Measurements from ENCODE around the gene ZNF689.
A peak's percentile ranks its signal among the peaks of the same experiment; 100 is the strongest.

The ZNF689 gene

GRCh38 chr16:30566531-30566930, 43.7 kb downstream of the ZNF689 start:
- peak overlapping the region; percentile 89 for H3K27ac Mint-ChIP-seq
- no peak overlapping the region for H3K4me3 Mint-ChIP-seq
- no peaks in the 10 kb centered on the region for H3K9me3 Mint-ChIP-seq
- H3K4me1 Mint-ChIP-seq (ENCODE audit: low read depth), result peaks cover 43% of the 10 kb centered on the region
- H3K27me3 Mint-ChIP-seq, result no peaks in the 10 kb centered on the region
- no peaks in the 10 kb centered on the region for H3K36me3 Mint-ChIP-seq (ENCODE audit: low read depth)

- Mint-ChIP-seq H3K4me1 (ENCODE audit: low read depth) (peaks cover 46% of the 10 kb centered on the region), H3K27me3 (no peaks in the 10 kb centered on the region), H3K36me3 (ENCODE audit: low read depth) (no peaks in the 10 kb centered on the region), H3K27ac (no peak overlapping the region), H3K9me3 (no peaks in the 10 kb centered on the region), H3K4me3 (no peak overlapping the region)
Observed at GRCh38 chr16:30565984-30566383, 44.2 kb downstream of the ZNF689 start.

- no peaks in the 10 kb centered on the region for H3K9me3 Mint-ChIP-seq
- H3K4me1 Mint-ChIP-seq (ENCODE audit: low read depth), result peaks cover 45% of the 10 kb centered on the region
- H3K27ac Mint-ChIP-seq, result no peak overlapping the region
- H3K27me3 Mint-ChIP-seq, result no peaks in the 10 kb centered on the region
- no peaks in the 10 kb centered on the region for H3K36me3 Mint-ChIP-seq (ENCODE audit: low read depth)
- no peak overlapping the region for H3K4me3 Mint-ChIP-seq
Observed at GRCh38 chr16:30565526-30565925, 44.7 kb downstream of the ZNF689 start.

- no peaks in the 10 kb centered on the region for H3K9me3 Mint-ChIP-seq
- H3K27me3 Mint-ChIP-seq, result no peaks in the 10 kb centered on the region
- peak overlapping the region; percentile 79 for H3K4me3 Mint-ChIP-seq
- H3K36me3 Mint-ChIP-seq (ENCODE audit: low read depth), result no peaks in the 10 kb centered on the region
- peaks cover 32% of the 10 kb centered on the region for H3K4me1 Mint-ChIP-seq (ENCODE audit: low read depth)
- H3K27ac Mint-ChIP-seq, result peak overlapping the region; percentile 76
Observed at GRCh38 chr16:30562021-30562420, 48.2 kb downstream of the ZNF689 start.

DNA sequence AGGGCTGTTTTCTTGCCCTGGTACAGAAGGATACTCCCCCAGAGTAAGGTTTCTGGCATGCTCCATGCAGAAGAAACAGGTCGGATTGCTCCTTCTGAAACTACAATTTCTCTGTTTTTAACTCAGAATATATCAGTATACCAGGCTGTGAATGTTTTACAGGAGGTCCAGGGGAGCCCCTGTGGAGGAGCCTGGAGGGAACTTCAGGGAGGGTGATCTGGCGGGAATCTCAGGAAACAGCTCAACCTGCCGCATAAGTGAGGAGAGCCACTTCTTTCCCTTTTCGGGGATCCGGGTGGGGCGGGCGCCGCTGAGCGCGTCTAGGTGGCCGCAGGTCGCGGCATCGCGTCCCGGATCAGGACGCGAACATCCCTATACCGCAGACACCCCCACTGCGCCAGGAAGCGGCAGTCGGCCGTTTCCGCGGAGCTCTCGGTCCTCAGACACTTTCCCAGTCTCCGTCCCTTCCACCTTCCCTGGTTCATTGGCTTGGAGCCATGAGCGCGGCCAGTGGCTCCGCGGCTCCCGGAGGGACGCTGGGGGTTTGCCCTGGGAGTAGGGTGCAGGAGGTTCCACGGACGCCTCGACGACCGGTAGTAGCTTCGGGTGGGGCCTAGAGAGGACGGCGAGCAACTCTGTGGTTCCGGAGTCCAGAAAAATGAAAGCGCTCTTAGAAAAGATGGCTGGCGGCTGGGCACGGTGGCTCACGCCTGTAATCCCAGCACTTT, 48.9 kb downstream of the ZNF689 start:
- peak overlapping the region; percentile 79 for H3K4me3 Mint-ChIP-seq
- peaks cover 2% of the 10 kb centered on the region for H3K36me3 Mint-ChIP-seq (ENCODE audit: low read depth)
- peak overlapping the region; percentile 76 for H3K27ac Mint-ChIP-seq
- H3K4me1 Mint-ChIP-seq (ENCODE audit: low read depth), result peaks cover 29% of the 10 kb centered on the region
- no peaks in the 10 kb centered on the region for H3K9me3 Mint-ChIP-seq
- H3K27me3 Mint-ChIP-seq, result no peaks in the 10 kb centered on the region

DNA sequence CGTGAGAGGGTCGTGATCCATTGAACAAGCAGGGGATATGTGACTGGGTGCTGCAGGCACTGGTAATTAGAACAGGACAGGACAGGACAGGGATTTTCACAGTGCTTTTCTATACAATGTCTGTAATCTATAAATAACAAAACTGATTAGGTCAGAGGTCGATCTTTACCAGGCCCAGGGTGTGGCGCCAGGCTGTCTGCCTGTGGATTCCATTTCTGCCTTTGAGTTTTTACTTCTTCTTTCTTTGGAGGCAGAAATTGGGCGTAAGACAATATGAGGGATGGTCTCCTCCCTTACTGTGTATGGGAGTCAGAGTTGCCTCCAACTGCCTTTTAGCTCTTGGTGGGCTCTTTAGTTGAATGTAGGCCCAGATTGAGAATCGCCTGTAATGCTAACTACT, 50.5 kb downstream of the ZNF689 start:
- H3K4me3 Mint-ChIP-seq, result no peak overlapping the region
- no peak overlapping the region for H3K27ac Mint-ChIP-seq
- H3K36me3 Mint-ChIP-seq (ENCODE audit: low read depth), result peaks cover 12% of the 10 kb centered on the region
- no peaks in the 10 kb centered on the region for H3K27me3 Mint-ChIP-seq
- peaks cover 33% of the 10 kb centered on the region for H3K4me1 Mint-ChIP-seq (ENCODE audit: low read depth)
- H3K9me3 Mint-ChIP-seq, result no peaks in the 10 kb centered on the region

GRCh38 chr16:30558789-30559377, 51.3 kb downstream of the ZNF689 start:
- H3K27ac Mint-ChIP-seq, result peak overlapping the region; percentile 91
- H3K4me3 Mint-ChIP-seq, result peak overlapping the region; percentile 90
- peaks cover 39% of the 10 kb centered on the region for H3K4me1 Mint-ChIP-seq (ENCODE audit: low read depth)
- H3K9me3 Mint-ChIP-seq, result no peaks in the 10 kb centered on the region
- H3K27me3 Mint-ChIP-seq, result no peaks in the 10 kb centered on the region
- peaks cover 19% of the 10 kb centered on the region for H3K36me3 Mint-ChIP-seq (ENCODE audit: low read depth)

GRCh38 chr16:30557957-30558788, 52.0 kb downstream of the ZNF689 start, which contains the start of gene ZNF764:
ZNF764 (minus strand) TSS chr16:30558374; CDS start chr16:30558182, 192 bp downstream.
- Mint-ChIP-seq H3K4me1 (ENCODE audit: low read depth) (peaks cover 47% of the 10 kb centered on the region), H3K9me3 (no peaks in the 10 kb centered on the region), H3K27me3 (no peaks in the 10 kb centered on the region), H3K36me3 (ENCODE audit: low read depth) (peaks cover 27% of the 10 kb centered on the region), H3K4me3 (peak within 1 kb of the TSS; percentile 90), H3K27ac (peak within 1 kb of the TSS; percentile 91)

- peak overlapping the region; percentile 91 for H3K27ac Mint-ChIP-seq
- H3K4me3 Mint-ChIP-seq, result peak overlapping the region; percentile 90
- H3K27me3 Mint-ChIP-seq, result no peaks in the 10 kb centered on the region
- peaks cover 52% of the 10 kb centered on the region for H3K4me1 Mint-ChIP-seq (ENCODE audit: low read depth)
- no peaks in the 10 kb centered on the region for H3K9me3 Mint-ChIP-seq
- H3K36me3 Mint-ChIP-seq (ENCODE audit: low read depth), result peaks cover 28% of the 10 kb centered on the region
Observed at GRCh38 chr16:30557707-30557956, 52.6 kb downstream of the ZNF689 start.

DNA sequence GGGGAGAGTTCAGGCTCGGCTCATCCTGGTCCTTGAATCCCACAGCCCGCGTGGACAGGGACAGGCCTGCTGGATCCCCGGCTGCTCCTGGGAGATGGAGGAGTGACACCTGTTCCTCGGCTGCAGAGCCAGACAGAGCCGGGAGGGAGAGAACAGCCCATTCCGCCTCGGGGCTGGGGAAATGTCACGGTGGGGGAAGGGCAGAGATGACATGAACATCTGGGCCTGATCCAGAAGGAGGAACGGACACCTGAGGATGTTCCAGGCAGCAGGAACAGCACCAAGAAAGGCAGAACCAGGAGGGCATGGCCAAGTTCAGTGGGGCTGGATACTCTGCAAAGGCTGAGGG, 54.1 kb downstream of the ZNF689 start:
- Mint-ChIP-seq H3K36me3 (ENCODE audit: low read depth) (peaks cover 31% of the 10 kb centered on the region), H3K27me3 (no peaks in the 10 kb centered on the region), H3K4me3 (peak overlapping the region; percentile 51), H3K9me3 (no peaks in the 10 kb centered on the region), H3K27ac (peak overlapping the region; percentile 9), H3K4me1 (ENCODE audit: low read depth) (peaks cover 61% of the 10 kb centered on the region)

DNA sequence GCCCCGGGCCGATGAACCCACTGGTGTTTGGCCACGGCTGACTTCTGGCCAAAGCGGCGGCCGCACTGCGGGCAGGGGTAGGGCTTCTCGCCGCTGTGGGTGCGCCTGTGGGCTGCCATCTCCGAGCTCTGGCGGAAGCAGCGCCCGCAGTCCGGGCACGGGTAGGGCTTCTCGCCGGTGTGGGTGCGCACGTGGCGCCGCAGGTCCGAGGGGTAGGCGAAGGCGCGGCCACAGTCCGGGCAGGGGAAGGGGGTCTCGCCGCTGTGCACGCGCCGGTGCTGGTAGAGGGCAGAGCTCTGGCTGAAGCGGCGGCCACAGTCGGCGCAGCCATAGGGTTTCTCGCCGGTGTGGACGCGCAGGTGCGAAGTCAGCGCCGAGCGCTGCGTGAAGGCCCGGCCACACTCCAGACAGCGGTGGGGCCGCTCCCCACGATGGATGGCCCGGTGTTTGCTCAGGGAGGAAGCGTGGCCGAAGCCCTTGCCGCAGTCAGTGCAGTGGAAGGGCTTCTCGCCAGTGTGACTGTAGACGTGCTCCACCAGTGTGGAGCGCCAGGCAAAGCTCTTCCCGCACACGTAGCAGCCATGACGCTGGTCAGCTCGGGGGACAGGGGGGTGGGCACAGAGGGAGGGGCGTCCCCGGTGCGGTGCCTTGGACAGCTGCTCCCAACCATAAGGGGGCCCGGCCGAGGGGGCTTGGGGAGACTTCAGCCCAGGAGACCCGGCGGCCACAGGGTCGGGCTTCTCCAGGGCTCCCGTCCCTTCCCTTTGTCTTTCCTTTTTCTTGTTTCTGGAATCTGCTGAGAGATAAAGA, 54.7 kb downstream of the ZNF689 start:
- no peaks in the 10 kb centered on the region for H3K27me3 Mint-ChIP-seq
- H3K4me3 Mint-ChIP-seq, result no peak overlapping the region
- H3K9me3 Mint-ChIP-seq, result no peaks in the 10 kb centered on the region
- peak overlapping the region; percentile 9 for H3K27ac Mint-ChIP-seq
- peaks cover 62% of the 10 kb centered on the region for H3K4me1 Mint-ChIP-seq (ENCODE audit: low read depth)
- peaks cover 31% of the 10 kb centered on the region for H3K36me3 Mint-ChIP-seq (ENCODE audit: low read depth)

GRCh38 chr16:30554557-30555314, 55.5 kb downstream of the ZNF689 start:
- Mint-ChIP-seq H3K27me3 (no peaks in the 10 kb centered on the region), H3K4me1 (ENCODE audit: low read depth) (peaks cover 59% of the 10 kb centered on the region), H3K4me3 (no peak overlapping the region), H3K9me3 (no peaks in the 10 kb centered on the region), H3K27ac (no peak overlapping the region), H3K36me3 (ENCODE audit: low read depth) (peaks cover 31% of the 10 kb centered on the region)

DNA sequence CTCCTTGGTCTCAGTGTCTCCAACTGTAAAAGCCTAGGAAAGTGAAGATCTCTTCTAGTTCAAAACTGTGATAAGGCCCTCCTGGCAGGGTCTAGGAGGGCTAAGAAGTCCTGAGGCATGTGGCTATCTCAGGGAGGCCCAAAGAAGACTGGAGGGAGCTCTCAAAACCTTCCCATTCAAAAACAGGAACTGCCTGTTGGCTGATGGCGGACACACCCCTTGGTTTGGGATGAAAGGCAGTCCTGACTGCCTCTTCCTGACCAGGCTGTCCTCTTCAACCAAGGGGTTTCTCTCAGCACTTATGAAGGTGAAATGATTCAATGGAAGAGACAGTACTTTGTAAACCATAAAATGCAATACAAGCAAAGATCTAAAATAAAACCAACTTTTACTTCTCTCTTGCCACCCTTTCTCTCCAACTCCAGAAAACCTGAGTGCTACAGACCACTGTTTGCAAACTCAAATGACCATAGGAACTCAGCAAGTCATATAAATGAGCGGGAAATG, 56.7 kb downstream of the ZNF689 start:
- Mint-ChIP-seq H3K36me3 (ENCODE audit: low read depth) (peaks cover 31% of the 10 kb centered on the region), H3K4me3 (no peak overlapping the region), H3K27me3 (no peaks in the 10 kb centered on the region), H3K4me1 (ENCODE audit: low read depth) (peaks cover 60% of the 10 kb centered on the region), H3K27ac (peak overlapping the region; percentile 71), H3K9me3 (no peaks in the 10 kb centered on the region)

DNA sequence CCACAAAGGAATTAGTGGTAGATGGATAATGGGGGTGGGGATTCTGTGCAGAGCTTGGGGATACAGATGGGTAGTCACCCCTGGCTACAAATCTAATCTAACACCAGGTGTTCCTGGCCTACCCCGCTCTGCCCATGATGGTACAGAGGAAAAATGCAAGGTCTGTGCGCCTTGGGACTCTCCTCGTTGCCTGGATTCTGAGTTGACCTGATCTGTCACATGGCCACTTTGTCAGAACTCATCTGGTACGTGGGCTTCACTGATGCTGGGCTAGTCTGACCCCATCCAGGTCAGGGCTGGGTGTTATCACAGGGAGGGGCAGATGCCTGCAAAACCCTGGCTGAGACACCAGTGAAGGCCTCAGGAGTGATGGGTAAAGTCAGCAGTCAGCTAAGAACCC, 57.2 kb downstream of the ZNF689 start:
- Mint-ChIP-seq H3K4me3 (no peak overlapping the region), H3K27ac (peak overlapping the region; percentile 71), H3K9me3 (no peaks in the 10 kb centered on the region), H3K4me1 (ENCODE audit: low read depth) (peaks cover 59% of the 10 kb centered on the region), H3K36me3 (ENCODE audit: low read depth) (peaks cover 31% of the 10 kb centered on the region), H3K27me3 (no peaks in the 10 kb centered on the region)

Measured in stimulated activated naive CD8-positive, alpha-beta T cell treated with anti-CD3 and anti-CD28 coated beads, Interleukin-15, Interleukin-2, amounts not matched to agents 100 ng/mL and 50 ng/mL, for 24 hours (primary cell).